ENCODE measurements around the gene TRIM8. TPM values are rescaled to one million over a fixed set of nuclear protein-coding genes. Genes with fewer than 3 reads are reported as not detected.

TRIM8 gene, protein sequence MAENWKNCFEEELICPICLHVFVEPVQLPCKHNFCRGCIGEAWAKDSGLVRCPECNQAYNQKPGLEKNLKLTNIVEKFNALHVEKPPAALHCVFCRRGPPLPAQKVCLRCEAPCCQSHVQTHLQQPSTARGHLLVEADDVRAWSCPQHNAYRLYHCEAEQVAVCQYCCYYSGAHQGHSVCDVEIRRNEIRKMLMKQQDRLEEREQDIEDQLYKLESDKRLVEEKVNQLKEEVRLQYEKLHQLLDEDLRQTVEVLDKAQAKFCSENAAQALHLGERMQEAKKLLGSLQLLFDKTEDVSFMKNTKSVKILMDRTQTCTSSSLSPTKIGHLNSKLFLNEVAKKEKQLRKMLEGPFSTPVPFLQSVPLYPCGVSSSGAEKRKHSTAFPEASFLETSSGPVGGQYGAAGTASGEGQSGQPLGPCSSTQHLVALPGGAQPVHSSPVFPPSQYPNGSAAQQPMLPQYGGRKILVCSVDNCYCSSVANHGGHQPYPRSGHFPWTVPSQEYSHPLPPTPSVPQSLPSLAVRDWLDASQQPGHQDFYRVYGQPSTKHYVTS
- 100 to 1,000 TPM; 106 to 125 TPM for total RNA-seq

DNA sequence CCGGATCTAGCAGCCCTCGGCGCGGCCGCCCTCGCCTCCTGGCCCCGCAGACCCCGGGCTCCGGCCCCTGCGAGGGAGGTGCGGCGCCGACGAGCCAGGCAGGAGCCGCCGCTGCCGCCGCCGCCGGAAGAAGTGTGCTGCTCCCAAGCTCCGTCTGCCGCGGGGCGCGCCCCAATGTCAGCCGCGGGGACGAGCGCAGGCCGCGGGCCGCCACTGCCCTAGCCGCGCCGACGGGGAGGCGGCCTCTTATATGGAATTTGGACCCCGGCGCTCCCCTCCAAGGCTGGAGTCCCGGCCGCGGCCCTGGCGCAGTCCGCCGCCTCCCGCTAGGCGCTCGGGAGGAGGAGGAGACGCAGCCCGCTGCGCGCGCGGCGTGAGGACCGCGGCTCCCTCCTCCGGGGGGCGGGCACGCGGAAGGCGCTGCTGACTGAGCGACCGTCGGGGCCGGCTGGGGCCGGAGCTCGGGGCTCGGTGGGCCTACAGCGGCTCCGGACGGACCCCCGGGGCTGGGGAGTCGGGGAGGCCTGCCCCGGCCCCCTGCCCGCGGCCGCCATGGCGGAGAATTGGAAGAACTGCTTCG lies at the start of gene TRIM8:
TRIM8 (plus strand) TSS at position 414 of the 580 bp plus-strand sequence; CDS start at position 553, 139 bp downstream.
- Histone ChIP-seq H3K36me3 (no peaks in the 10 kb centered on the region), H3K27me3 (no peaks in the 10 kb centered on the region), H3K4me1 (peaks cover 0 to 39% of the 10 kb centered on the region in 2 donors), H3K9me3 (no peaks in the 10 kb centered on the region), H3K27ac (peak within 1 kb of the TSS; percentile 98 to 100), H3K4me3 (peak within 1 kb of the TSS; percentile 88 to 95)
- TF ChIP-seq, protein P1, sequence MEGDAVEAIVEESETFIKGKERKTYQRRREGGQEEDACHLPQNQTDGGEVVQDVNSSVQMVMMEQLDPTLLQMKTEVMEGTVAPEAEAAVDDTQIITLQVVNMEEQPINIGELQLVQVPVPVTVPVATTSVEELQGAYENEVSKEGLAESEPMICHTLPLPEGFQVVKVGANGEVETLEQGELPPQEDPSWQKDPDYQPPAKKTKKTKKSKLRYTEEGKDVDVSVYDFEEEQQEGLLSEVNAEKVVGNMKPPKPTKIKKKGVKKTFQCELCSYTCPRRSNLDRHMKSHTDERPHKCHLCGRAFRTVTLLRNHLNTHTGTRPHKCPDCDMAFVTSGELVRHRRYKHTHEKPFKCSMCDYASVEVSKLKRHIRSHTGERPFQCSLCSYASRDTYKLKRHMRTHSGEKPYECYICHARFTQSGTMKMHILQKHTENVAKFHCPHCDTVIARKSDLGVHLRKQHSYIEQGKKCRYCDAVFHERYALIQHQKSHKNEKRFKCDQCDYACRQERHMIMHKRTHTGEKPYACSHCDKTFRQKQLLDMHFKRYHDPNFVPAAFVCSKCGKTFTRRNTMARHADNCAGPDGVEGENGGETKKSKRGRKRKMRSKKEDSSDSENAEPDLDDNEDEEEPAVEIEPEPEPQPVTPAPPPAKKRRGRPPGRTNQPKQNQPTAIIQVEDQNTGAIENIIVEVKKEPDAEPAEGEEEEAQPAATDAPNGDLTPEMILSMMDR (IDR thresholded peaks at IDR 0.05), result no peak
- no peak for DNase-seq (ENCODE audit: low spot score)

DNA sequence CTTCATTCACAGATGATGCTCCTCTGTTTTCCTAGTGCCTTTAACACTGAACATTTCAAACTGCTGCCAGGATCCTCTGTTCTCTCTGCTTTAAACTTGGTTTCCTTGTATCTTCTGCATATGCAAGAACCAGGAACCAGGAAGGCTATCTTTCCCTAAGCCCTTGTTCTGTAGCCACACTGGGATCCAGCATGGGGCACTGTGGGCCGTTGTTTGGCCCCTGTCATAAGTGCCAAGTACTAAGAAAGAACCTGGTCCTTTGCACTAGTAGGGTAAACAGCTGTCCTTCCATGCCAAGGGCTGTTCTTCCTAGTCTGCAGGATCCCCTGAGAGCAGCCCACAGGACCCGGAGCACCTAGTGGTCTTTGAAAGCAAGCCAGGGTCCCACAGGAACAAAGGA lies 49.0 kb upstream of the TRIM8 start:
- Histone ChIP-seq H3K27ac (no peak overlapping the region), H3K36me3 (peaks cover 18% of the 10 kb centered on the region), H3K4me3 (no peak overlapping the region), H3K4me1 (peaks cover 0 to 50% of the 10 kb centered on the region in 2 donors), H3K9me3 (no peaks in the 10 kb centered on the region), H3K27me3 (no peaks in the 10 kb centered on the region)
- no peak for DNase-seq (ENCODE audit: low spot score)
- TF ChIP-seq, protein P1 (IDR thresholded peaks at IDR 0.05), result peak in 1 of 2 donors; percentile 29

DNA sequence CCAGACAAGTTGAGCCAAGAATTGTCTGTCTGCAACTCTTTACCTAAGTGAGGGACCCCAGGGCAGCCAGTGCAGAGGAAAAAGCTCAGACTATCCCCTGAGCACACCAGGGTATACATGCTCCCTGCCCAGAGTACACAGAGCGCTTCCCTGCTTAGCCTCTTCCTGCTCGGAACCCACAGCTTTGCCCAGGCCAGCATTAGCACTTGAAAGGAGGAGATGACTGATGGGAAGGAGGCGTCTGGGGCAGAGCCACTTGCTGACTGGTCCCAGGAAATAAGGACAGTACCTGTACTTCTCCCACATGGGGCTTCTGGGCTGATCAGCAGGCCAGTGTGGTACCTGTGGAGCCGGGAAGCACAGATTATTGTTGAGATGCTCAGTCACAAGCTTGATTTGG lies 48.4 kb upstream of the TRIM8 start:
- no peak overlapping the region for H3K27ac ChIP-seq
- H3K36me3 ChIP-seq, result peaks cover 18% of the 10 kb centered on the region
- no peaks in the 10 kb centered on the region for H3K27me3 ChIP-seq
- H3K9me3 ChIP-seq, result no peaks in the 10 kb centered on the region
- no peak for DNase-seq (ENCODE audit: low spot score)
- TF ChIP-seq, protein P1 (IDR thresholded peaks at IDR 0.05), result no peak
- H3K4me3 ChIP-seq, result no peak overlapping the region
- H3K4me1 ChIP-seq, result peaks cover 0 to 56% of the 10 kb centered on the region in 2 donors

DNA sequence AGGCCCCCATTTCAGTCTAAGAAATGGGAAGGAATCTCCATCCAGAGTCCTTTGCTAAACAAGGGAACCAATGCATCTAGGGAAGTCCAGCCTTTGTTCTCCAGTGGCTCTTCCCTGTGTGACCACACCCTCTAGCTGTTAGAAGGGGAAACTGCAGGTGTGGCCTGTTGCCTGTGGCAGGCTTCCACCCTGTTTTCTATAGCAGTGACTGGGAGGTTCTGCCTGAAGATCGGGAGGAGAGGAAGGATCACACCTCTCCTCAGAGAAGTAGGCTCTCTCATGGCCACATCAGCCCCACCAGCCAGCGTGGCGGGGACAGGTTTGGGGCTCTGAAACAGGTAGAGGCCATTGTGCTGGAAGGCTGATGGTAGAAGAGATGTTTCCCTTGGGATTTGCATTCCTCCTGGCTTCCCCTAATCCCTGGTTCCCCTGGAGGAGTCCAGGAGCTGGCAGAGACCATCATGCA lies 47.7 kb upstream of the TRIM8 start:
- TF ChIP-seq, protein P1 (IDR thresholded peaks at IDR 0.05), result peak; percentile 82 to 84
- Histone ChIP-seq H3K27ac (peak overlapping the region; percentile 9 to 39), H3K4me1 (peaks cover 0 to 63% of the 10 kb centered on the region in 2 donors), H3K27me3 (no peaks in the 10 kb centered on the region), H3K9me3 (no peaks in the 10 kb centered on the region), H3K36me3 (peaks cover 18% of the 10 kb centered on the region), H3K4me3 (no peak overlapping the region)
- no peak for DNase-seq (ENCODE audit: low spot score)

DNA sequence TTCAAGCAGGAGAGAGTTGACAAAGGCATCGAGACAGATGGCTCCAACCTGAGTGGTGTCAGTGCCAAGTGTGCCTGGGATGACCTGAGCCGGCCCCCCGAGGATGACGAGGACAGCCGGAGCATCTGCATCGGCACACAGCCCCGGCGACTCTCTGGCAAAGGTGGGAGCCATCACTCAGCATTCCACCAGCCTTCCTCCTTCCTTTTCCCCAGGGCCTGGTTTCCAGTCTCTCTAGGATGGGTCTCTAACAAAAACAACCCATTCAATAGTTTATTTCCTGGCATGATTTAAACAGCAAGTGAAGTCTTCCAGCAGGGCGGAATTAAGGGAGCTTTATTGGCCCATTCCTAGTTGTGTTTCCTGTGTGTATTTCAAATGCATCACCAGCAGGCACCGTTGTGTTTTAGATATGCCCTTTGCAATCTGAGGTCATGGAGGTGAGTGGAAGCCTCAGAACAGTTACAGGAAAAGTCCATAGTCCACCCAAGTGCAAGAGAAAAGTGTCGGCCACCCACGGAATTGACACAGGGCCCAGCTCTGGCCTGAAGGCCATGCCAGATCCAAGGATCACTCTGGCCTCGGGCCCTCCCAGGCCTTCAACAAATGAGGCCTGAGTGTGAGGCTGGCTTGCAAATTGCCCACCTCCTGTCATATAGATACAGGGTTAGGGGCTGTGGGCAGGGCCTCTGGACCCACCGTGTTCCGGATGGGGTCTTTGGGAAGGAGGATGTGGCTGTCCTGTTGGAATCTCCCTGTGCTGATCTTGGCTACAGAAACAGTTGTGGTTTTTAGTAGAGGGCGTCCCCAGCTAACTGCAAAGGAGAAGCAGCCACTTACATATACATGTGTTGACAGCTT lies 46.9 kb upstream of the TRIM8 start:
- DNase-seq (ENCODE audit: low spot score), result no peak
- H3K36me3 ChIP-seq, result peaks cover 18% of the 10 kb centered on the region
- H3K27me3 ChIP-seq, result no peaks in the 10 kb centered on the region
- no peaks in the 10 kb centered on the region for H3K9me3 ChIP-seq
- TF ChIP-seq, protein P1 (IDR thresholded peaks at IDR 0.05), result no peak
- peaks cover 0 to 71% of the 10 kb centered on the region in 2 donors for H3K4me1 ChIP-seq
- H3K27ac ChIP-seq, result peak overlapping the region; percentile 47 to 84
- no peak overlapping the region for H3K4me3 ChIP-seq

Measured in right atrium auricular region (tissue), 2 donors.